SH-SY5Y (cell line): ENCODE measurements around the gene CHN2.

ENCODE experiments used
- GATA2 ChIP-seq: IDR thresholded peaks from 2 replicates; pipeline ENCODE4 v1.6.1; 2011; ENCODE audit warnings: mild to moderate bottlenecking, low read depth, low read length
- GATA3 ChIP-seq: IDR thresholded peaks from 2 replicates; pipeline ENCODE4 v1.6.1; 2011; ENCODE audit warnings: low read depth, mild to moderate bottlenecking, low read length, moderate library complexity

DNA sequence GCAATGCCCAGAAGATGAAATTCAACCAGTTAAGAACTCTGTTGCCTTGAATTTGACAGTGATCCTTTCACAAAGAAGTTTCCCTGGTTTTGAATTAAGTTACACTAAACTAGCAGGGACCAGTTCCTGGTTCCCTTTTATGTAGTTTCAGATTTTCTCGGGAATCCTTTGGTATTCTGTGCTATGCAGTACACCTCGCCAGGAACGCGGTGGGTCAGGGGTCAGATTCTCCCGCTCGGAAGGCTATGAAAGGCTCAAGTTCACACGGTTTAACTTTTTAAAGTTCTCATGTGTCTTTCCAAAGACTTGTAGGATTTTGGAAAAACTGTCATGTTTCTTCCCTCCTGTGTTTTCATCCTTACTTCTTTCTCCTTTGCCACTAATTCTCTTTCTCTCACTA is 264.4 kb downstream of the CHN2 start:
- TF ChIP-seq GATA3 (no peak), GATA2 (no peak)
